ENCODE results near the gene ZFP36L1.

- no peak for TF ChIP-seq POLR2AphosphoS5 (IDR thresholded peaks at IDR 0.05; ENCODE audit: borderline replicate concordance, low read depth, low read length)
- TF ChIP-seq EZH2 (IDR thresholded peaks at IDR 0.05): no peak
Measured at GRCh38 chr14:68820119-68820518, 27.3 kb upstream of the ZFP36L1 start.

Data from SK-N-MC (cell line).